ENCODE data around the gene ITPRID2. TPM values are rescaled to one million over a fixed set of nuclear protein-coding genes. Genes with fewer than 3 reads are reported as not detected.
"Not testable (repeated sequence)": the region's sequence is repeated elsewhere in the genome, so short reads cannot be mapped to it uniquely, and the experiment has no call there.

Gene ITPRID2
- total RNA-seq, 2 experiments from 2014 or later, result 61.2 to 68.4 TPM

GRCh38 chr2:181948227-181948626, 56.7 kb downstream of the ITPRID2 start:
- DNase-seq (no peak), ATAC-seq (ENCODE audit: low read depth) (no peak)
- Mint-ChIP-seq H3K36me3 (no peaks in the 10 kb centered on the region), H3K4me3 (no peak overlapping the region), H3K27me3 (peaks cover 27% of the 10 kb centered on the region), H3K4me1 (no peaks in the 10 kb centered on the region), H3K9me3 (peaks cover 2% of the 10 kb centered on the region), H3K27ac (no peak overlapping the region)
- POLR2A ChIA-PET, result no interaction called here

DNA sequence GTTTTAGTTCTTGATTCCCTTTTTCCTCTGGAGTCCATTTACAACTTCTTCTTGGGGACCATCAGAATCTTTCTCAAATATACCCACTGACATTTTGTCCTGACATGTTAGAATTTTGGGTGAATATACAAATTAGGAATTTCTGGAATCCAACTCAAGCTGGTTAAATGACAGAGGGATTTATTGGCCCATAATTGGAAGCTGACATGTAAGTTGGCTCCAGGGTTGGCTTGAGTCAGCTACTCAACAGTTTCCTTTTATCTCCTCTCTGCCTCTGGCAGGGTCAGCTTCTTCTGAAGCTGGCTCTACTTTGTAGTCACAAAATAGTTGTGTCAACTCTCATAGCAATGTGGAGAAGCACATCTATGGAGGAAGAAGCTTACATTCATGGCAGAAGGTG, 57.5 kb downstream of the ITPRID2 start:
- peaks cover 2% of the 10 kb centered on the region for H3K9me3 Mint-ChIP-seq
- H3K27ac Mint-ChIP-seq, result no peak overlapping the region
- peaks cover 6% of the 10 kb centered on the region for H3K4me1 Mint-ChIP-seq
- H3K4me3 Mint-ChIP-seq, result no peak overlapping the region
- peaks cover 30% of the 10 kb centered on the region for H3K27me3 Mint-ChIP-seq
- H3K36me3 Mint-ChIP-seq, result no peaks in the 10 kb centered on the region
- ATAC-seq (ENCODE audit: low read depth) (no peak), DNase-seq (no peak)
- POLR2A ChIA-PET, result no interaction called here

GRCh38 chr2:181952404-181953226, 61.1 kb downstream of the ITPRID2 start:
- Mint-ChIP-seq H3K4me3 (no peak overlapping the region), H3K27ac (no peak overlapping the region)
- no peak for ATAC-seq (ENCODE audit: low read depth)

DNA sequence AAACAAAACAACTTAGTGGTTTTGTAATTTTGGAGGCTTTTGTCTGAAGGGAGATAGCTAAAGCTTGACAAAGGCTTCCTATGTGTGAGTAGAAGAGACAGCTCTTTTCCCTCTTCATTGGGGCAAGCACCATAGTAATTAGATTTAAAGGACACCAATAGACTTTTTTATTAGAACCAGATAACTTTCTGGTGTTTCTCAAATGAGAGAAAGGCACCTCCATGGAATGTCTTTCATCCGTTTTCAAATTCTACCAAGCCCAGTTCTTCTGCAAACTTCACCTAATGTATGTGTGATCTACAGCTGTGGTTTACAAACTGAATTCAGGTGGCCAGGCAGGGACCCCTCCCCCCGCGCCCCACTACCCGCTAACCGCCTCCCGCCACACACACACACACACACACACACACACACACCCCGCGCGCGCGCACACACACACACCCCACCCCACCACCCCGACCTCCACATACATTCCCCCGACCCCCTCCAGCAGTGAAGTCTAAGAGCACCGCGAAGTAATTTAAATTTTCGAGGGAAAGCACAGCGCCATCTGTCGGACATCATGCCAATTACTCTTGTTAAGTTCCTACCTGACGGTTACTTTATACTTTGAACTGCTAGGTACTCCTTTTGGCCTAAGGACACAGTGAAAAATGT, 62.5 kb downstream of the ITPRID2 start:
- POLR2A ChIA-PET, result no interaction called here
- DNase-seq (peak; percentile 47), ATAC-seq (ENCODE audit: low read depth) (peak; percentile 85)
- H3K27me3 Mint-ChIP-seq, result peaks cover 8% of the 10 kb centered on the region
- H3K27ac Mint-ChIP-seq, result no peak overlapping the region
- H3K4me3 Mint-ChIP-seq, result peak overlapping the region; percentile 70
- H3K4me1 Mint-ChIP-seq, result peaks cover 7% of the 10 kb centered on the region
- no peaks in the 10 kb centered on the region for H3K9me3 Mint-ChIP-seq
- H3K36me3 Mint-ChIP-seq, result no peaks in the 10 kb centered on the region

More at GRCh38 chr2:181952404-181953226, 61.1 kb downstream of the ITPRID2 start:
- H3K36me3 Mint-ChIP-seq, result no peaks in the 10 kb centered on the region
- DNase-seq, result no peak
- H3K4me1 Mint-ChIP-seq, result peaks cover 7% of the 10 kb centered on the region
- peaks cover 11% of the 10 kb centered on the region for H3K27me3 Mint-ChIP-seq
- POLR2A ChIA-PET, result no interaction called here
- H3K9me3 Mint-ChIP-seq, result no peaks in the 10 kb centered on the region

GRCh38 chr2:181954538-181954883, 63.0 kb downstream of the ITPRID2 start:
- no peak for DNase-seq
- Mint-ChIP-seq H3K4me1 (peaks cover 7% of the 10 kb centered on the region), H3K36me3 (no peaks in the 10 kb centered on the region), H3K27me3 (peaks cover 8% of the 10 kb centered on the region), H3K9me3 (no peaks in the 10 kb centered on the region), H3K27ac (no peak overlapping the region), H3K4me3 (peak overlapping the region; percentile 70)
- no peak for ATAC-seq (ENCODE audit: low read depth)
- POLR2A ChIA-PET, result interaction anchor here (0.7 kb wide), 1 partner anchor 62 kb away, joined by 4 read pairs; no protein-coding TSS in a partner anchor

- Mint-ChIP-seq H3K27me3 (peaks cover 8% of the 10 kb centered on the region), H3K9me3 (no peaks in the 10 kb centered on the region), H3K27ac (no peak overlapping the region), H3K36me3 (no peaks in the 10 kb centered on the region), H3K4me1 (peaks cover 7% of the 10 kb centered on the region), H3K4me3 (no peak overlapping the region)
- DNase-seq, result no peak
- no peak for ATAC-seq (ENCODE audit: low read depth)
- POLR2A ChIA-PET, result interaction anchor here (0.7 kb wide), 1 partner anchor 63 kb away, joined by 4 read pairs; no protein-coding TSS in a partner anchor
Measured at GRCh38 chr2:181955010-181955409, 63.5 kb downstream of the ITPRID2 start.

DNA sequence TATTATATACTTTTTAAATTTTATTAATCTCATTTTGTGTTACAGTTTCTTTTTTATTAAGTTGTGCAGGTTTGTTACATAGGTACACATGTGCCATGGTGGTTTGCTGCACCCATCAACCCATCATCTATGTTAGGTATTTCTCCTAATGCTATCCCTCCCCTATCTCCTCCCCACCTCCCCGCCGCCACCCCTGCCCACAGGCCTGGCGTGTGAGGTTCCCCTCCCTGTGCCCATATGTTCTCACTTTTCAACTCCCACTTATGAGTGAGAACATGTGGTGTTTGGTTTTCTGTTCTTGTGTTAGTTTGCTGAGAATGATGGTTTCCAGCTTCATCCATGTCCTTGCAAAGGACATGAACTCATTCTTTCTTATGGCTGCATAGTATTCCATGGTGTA, 64.3 kb downstream of the ITPRID2 start:
- H3K4me3 Mint-ChIP-seq; H3K9me3 Mint-ChIP-seq; ATAC-seq (ENCODE audit: low read depth); H3K4me1 Mint-ChIP-seq; POLR2A ChIA-PET; H3K27me3 Mint-ChIP-seq; H3K27ac Mint-ChIP-seq; DNase-seq; H3K36me3 Mint-ChIP-seq: not testable (repeated sequence)

DNA sequence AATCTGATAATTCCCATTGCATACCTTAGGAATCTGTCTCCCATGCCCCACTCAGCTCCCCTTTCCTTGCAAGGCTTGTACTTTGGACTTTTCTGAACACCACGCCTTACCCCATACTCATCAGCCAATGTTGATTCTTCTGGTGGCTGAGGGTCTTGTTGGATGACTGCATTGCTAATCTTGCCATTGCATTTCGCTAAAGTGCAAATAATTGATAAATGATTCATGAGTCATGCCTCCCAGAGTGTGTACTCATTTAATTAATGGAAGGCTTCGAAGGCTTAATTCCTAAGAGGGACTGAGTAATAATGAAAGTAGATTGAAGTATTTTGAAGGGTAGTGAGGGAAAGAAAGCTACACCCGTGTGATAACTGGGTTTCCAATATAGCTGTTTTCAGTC, 66.1 kb downstream of the ITPRID2 start:
- ATAC-seq (ENCODE audit: low read depth), result no peak
- POLR2A ChIA-PET, result no interaction called here
- no peaks in the 10 kb centered on the region for H3K36me3 Mint-ChIP-seq
- peaks cover 3% of the 10 kb centered on the region for H3K27me3 Mint-ChIP-seq
- no peak for DNase-seq
- no peak overlapping the region for H3K27ac Mint-ChIP-seq
- peaks cover 7% of the 10 kb centered on the region for H3K4me1 Mint-ChIP-seq
- H3K9me3 Mint-ChIP-seq, result no peaks in the 10 kb centered on the region
- no peak overlapping the region for H3K4me3 Mint-ChIP-seq

GRCh38 chr2:181958726-181959125, 67.2 kb downstream of the ITPRID2 start:
- H3K27me3 Mint-ChIP-seq, result no peaks in the 10 kb centered on the region

DNA sequence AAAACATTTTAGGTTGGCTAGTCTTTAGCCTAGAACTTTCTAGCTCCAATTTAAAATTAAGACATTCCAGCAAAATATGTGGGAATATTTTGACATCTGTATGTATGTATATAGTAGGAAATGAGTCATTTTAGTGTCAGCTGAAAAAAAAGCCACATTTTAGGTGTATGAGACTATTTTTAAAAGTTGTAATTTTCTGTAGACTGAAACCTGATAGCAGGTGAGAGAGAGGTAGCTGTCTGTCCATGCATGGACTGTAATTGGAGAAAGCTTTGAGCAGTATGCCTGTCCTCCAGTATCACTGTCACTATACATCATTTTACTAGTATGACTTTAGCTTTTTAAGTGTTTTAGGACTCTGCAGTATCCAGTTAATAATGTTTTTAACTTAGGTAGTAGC, 68.0 kb downstream of the ITPRID2 start:
- ATAC-seq (ENCODE audit: low read depth) (no peak), DNase-seq (no peak)
- Mint-ChIP-seq H3K36me3 (no peaks in the 10 kb centered on the region), H3K9me3 (no peaks in the 10 kb centered on the region), H3K4me3 (no peak overlapping the region), H3K27me3 (no peaks in the 10 kb centered on the region), H3K27ac (no peak overlapping the region), H3K4me1 (peaks cover 2% of the 10 kb centered on the region)
- POLR2A ChIA-PET, result interaction anchor here (0.5 kb wide), 1 partner anchor 20 kb away, joined by 4 read pairs; no protein-coding TSS in a partner anchor

More at GRCh38 chr2:181958726-181959125, 67.2 kb downstream of the ITPRID2 start:
- ATAC-seq (ENCODE audit: low read depth) (no peak), DNase-seq (no peak)
- Mint-ChIP-seq H3K9me3 (no peaks in the 10 kb centered on the region), H3K4me3 (no peak overlapping the region), H3K27ac (no peak overlapping the region), H3K36me3 (no peaks in the 10 kb centered on the region), H3K4me1 (peaks cover 4% of the 10 kb centered on the region)
- POLR2A ChIA-PET, result no interaction called here

DNA sequence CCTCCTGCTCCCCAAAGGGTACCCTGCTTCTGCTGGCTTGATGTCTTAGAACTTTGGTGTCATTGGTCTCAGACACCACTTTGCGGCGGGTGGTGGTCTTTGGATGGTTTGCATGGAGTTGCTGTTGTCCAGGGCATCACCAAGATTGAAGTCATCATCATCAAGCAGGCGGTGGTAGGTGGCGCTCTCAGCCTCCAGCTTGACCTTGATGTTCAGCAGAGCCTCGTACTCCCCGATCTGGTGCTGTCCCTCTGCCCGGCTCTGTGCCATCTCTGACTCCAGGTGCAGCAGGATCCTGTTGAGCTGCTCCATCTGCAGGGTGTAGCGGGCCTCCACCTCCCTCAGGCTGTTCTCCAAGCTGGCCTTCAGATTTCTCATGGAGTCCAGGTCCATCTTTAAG, 69.6 kb downstream of the ITPRID2 start:
- H3K27me3 Mint-ChIP-seq; H3K4me3 Mint-ChIP-seq; H3K4me1 Mint-ChIP-seq; POLR2A ChIA-PET; H3K9me3 Mint-ChIP-seq; DNase-seq; H3K27ac Mint-ChIP-seq; H3K36me3 Mint-ChIP-seq; ATAC-seq (ENCODE audit: low read depth): not testable (repeated sequence)

DNA sequence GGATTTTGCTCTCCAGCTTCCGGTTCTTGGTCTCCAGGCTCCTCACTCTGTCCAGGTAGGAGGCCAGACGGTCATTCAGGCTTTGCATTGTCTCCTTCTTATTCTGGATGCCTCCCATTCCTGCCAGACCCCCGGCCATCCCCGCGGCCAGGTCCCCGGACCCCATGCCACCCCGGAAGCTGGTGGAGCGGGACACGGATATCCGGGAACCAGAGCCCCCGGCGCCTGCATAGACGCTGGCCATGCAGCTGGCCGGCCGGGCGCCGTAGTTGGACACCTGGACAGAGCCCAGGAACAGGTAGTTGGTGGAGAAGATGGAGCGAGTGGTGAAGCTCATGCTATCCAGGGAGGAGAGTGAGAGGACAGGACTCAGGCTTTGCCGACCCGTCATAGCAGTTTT, 70.6 kb downstream of the ITPRID2 start:
- H3K27ac Mint-ChIP-seq, result no peak overlapping the region
- no peaks in the 10 kb centered on the region for H3K36me3 Mint-ChIP-seq
- no peaks in the 10 kb centered on the region for H3K4me1 Mint-ChIP-seq
- DNase-seq (no peak), ATAC-seq (ENCODE audit: low read depth) (no peak)
- no peaks in the 10 kb centered on the region for H3K9me3 Mint-ChIP-seq
- peaks cover under 1% of the 10 kb centered on the region for H3K27me3 Mint-ChIP-seq
- POLR2A ChIA-PET, result no interaction called here
- H3K4me3 Mint-ChIP-seq, result no peak overlapping the region

GRCh38 chr2:181970160-181970794, 78.7 kb downstream of the ITPRID2 start:
- POLR2A ChIA-PET, result no interaction called here

DNA sequence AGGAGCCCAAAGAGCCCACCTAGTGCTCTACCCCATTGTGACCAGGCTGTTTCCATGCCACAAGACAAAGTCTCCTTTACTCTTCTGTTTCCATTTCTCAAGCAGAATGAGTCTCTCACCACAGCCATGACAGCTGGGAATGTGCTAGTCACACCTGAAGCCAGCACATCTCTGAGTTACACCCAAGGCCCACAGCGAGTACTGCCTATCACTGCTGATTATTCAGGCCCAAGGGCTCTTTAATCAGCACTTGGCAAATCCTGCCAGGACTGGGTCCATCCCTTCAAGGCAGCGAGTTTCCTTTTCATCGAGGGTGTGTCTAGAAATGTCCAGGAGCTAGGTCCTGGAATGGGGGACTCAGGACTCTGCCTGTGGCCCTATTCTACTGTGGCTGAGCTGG, 79.5 kb downstream of the ITPRID2 start:
- Mint-ChIP-seq H3K4me1 (no peaks in the 10 kb centered on the region), H3K4me3 (no peak overlapping the region), H3K9me3 (no peaks in the 10 kb centered on the region), H3K36me3 (no peaks in the 10 kb centered on the region), H3K27me3 (peaks cover 2% of the 10 kb centered on the region), H3K27ac (no peak overlapping the region)
- ATAC-seq (ENCODE audit: low read depth) (no peak), DNase-seq (no peak)
- POLR2A ChIA-PET, result no interaction called here

More at GRCh38 chr2:181970160-181970794, 78.7 kb downstream of the ITPRID2 start:
- Mint-ChIP-seq H3K27me3 (peaks cover 2% of the 10 kb centered on the region), H3K4me3 (no peak overlapping the region), H3K4me1 (no peaks in the 10 kb centered on the region), H3K9me3 (no peaks in the 10 kb centered on the region), H3K36me3 (no peaks in the 10 kb centered on the region), H3K27ac (no peak overlapping the region)
- DNase-seq (no peak), ATAC-seq (ENCODE audit: low read depth) (no peak)
